ENCODE data around the gene WNT10A.
"Not testable (repeated sequence)": the region's sequence is repeated elsewhere in the genome, so short reads cannot be mapped to it uniquely, and the experiment has no call there.

WNT10A gene

DNA sequence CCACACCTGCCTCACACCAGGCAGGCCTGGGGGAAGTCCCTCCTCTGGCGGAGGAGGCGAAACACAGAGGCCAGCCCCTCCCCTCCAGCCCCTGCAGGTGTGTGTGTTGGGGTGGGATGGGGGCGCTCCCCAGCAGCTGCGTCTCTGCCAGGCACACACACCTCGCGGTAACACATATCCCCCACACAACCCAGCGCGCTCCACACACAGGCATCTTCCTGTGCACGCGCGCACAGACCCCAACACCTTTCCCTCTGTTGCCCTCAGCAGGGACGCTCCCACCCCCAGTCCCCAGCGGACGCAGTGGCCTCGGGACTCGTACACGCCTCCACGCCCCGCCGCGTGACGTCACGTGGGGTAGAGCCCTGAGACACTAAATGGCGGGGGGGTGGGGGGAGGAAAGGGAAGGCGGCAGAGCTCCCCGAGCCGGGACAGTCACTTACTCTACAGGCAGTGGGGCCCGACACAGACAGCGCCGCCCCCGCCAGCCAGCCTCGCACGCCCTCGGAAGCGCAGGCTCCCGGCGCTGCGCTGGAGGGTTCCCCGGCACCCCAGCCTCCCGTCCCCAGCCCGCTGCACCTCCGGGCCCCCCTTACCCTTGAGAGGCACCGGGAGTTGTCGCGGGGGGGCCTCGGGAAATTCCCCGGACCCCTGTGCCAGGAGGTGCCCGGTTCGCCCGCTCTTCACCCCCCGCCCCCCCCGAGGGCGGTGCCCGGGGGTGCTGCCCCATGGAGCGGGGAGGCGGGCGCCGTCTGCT lies at the start of gene WNT10A:
Gene WNT10A, plus strand, starts transcription at position 751 of the 757 bp plus-strand sequence. CDS start 144 bp downstream, outside the sequence.
- DNase-seq = peak; percentile 20

DNA sequence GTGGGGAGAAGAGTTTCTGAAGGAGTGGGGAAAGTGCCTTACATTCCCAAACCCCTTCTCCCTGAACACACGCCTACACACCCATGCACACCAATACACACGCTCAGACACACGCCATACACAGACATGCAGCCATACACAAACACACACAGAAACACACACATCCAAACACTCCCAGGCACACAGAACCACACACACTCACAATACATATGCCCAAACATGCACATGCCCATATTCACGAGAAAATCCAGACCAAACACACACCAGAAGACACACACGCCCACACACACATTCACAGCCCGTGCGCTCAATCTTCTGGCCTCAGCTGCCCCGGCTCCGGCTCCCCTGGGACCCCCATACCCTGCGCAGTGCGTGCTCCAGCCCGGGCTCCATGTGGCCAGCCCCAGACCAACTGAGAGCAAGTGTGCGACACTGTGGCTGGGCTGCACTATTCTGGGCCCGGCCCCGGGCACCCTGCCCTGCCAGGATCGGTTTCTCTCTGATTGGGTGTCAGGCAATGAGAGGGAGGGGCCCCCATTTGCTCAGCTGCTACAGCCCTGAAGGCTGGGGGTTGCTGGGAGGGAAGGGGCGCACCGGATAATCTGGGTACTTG lies 49.2 kb upstream of the WNT10A start, which contains the start of gene PRKAG3:
Gene PRKAG3, minus strand, starts transcription at position 426 of the 613 bp plus-strand sequence.
- DNase-seq = no peak

DNA sequence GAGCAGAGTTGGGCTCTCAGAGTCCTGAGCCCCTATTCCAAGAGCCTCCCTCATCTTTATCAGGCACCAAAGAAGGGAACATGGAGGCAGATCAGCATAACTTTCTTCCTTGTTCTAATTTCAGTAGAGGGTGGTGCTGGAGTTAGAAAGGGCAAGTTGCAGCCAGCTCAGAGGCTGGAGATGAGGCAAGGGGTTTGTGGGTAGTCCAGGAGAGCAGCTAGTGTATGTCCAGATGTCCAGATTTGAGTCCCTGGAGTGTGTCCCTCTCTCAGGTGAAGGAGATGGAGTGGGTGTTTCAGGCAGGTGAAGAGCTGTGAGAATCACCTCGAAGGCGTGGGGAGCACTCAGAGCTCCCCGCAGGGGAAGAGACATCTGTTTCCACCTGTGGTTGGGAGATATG lies 48.6 kb upstream of the WNT10A start:
- DNase-seq = no peak

DNA sequence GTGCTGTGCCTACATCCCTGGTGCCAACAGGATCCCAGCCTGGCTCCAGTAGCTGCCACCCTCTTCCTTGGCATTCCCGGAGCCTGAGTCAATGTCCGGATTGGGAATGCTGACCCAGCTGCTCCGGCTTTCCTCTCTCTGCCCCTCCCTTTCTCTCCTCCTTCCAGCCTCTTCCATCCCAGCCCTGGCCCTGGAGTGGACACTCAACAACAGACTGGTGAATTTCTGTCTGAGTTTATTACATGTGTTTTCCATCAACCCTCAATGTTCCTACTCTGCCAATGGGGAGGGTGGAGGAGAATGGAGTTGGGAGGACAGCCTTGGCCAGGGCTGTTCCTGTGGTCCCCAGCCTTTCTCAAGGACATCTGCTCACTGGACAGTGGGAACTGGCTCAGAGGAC lies 48.1 kb upstream of the WNT10A start:
- DNase-seq = peak; percentile 87

DNA sequence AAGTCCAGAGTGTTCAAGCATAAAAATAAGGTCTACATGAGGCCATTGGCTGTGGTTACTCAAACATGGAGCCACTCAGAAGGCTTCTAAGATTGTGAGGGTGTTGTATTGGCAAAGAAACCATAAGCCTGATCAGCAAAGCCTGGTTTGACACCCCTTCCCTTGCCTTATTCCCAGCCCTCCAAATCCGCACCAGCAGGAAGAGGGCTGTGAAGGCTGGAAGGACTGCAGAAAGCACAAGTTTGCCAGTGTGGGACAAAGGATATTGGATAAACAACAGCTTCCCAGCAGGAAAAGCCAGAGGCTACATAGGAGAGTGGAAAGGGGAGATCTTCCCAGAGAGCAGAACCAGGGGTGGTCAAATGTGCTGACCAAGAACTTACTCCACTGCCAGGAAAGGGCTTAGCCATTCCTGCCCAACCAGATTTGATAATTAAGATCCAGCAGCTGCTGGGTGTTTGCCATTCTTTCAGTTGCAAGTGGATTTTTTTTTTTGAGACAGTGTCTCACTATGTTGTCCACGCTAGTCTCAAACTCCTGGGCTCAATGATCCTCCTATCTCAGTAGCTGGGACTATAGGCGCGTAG lies 47.5 kb upstream of the WNT10A start:
- DNase-seq = no peak

DNA sequence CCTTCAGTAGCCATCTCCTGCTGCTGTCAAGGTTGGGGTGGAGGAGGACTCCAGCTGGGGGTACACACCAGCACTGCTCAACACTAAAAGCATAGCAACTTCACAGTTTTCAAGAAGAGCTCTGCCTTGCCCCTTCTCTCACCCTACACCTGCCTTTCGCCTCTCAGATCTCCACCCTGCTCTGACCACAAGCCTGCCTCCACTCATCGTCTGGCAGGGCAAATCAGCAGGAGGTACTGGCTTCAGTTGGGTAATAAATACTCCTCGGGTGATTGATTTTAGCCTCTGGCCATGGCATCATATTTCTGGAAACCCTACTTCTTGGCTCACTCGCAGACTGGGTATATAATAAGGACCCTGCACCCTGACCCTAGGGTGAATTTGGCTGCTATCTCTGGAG lies 46.0 kb upstream of the WNT10A start:
- peak; percentile 28 for DNase-seq

DNA sequence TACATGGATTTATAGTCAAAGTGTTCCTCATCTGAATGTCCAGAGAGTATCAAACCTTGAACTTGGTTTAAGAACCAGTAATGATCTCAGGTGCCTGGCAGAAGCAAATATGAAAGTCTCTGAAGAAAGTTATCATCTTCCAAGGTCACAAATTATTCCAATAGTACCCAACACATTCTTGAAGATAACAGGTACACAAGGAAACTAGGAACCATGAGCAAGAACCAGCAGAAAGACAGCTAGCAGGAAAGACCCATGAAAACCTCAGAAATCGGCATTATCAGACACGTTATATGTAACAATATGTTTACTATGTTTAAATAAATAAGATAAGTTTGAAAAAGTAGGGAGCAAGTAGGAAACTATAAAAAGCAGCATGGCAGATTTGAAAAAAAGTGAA lies 43.2 kb upstream of the WNT10A start:
- DNase-seq = no peak

DNA sequence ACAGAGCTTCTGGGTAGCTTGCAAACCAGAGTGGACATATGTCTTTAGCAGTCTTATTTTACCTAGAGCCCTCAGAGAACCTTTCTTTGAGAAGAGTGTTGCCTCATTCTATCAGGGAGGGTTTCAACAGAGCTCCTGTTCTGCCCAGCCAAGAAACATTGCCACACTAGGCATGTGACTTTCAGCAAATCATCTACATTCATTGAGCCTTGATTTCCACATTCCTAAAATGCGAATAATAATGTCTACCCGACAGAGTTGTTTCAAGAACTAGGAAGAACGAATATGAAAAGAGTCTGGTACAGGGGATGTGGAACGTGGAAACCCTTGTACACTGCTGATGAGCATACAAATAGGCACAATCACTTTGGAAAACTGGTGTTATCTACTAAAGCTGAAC lies 41.2 kb upstream of the WNT10A start:
- DNase-seq = peak; percentile 80

DNA sequence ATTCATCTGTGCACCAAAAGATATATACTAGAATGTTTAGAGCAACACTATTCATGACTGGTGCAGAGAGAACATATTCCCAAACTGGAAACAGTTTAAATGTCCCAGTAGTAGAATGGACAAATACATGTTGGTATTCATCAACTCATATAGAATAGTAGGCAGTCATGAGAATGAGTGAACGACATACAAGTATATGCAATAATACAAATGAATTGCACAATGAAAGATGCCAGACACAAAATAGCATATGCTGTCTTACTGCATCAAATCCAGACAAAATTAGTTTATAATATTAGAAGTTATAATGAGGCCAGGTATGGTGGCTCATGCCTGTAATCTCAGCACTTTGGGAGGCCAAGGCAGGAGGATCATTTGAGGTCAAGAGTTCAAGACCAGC lies 40.8 kb upstream of the WNT10A start:
- DNase-seq = no peak

DNA sequence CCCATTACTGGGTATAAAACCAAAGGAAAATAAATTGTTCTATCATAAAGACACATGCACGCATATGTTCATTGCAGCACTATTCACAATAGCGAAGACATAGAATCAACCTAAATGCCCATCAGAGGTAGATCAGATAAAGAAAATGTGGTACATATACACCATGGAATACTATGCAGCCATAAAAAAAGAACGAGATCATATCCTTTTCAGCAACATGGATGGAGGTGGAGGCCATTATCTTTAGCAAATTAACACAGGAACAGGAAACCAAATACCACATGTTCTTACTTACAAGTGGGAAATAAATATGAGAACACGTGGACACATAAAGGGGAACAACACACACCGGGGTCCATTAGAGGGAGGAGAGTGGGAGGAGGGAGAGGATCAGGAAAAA lies 36.3 kb upstream of the WNT10A start:
- DNase-seq = not testable (repeated sequence)

DNA sequence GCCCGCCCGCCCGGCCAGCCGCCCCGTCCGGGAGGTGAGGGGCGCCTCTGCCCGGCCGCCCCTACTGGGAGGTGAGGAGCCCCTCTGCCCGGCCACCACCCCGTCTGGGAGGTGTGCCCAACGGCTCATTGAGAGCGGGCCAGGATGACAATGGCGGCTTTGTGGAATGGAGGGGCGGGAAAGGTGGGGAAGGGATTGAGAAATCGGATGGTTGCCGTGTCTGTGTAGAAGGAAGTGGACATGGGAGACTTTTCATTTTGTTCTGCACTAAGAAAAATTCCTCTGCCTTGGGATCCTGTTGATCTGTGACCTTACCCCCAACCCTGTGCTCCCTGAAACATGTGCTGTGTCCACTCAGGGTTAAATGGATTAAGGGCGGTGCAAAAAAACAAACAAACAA lies 33.7 kb upstream of the WNT10A start:
- not testable (repeated sequence) for DNase-seq

DNA sequence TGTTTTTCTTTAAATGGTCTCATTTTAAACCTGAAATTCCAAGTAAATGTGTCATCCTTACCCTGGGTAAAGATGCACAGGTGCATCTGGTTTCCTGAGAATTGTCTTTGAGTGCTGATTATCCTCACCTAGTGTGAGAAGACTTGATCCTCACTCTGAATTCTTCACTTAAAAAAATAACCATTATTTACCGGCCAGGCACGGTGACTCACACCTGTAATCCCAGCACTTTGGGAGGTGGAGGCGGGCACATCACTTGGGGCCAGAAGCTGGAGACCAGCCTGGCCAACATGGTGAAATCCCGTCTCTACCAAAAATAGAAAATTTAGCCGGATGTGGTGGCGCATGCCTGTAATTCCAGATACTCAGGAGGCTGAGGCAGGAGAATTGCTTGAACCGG lies 30.9 kb upstream of the WNT10A start:
- DNase-seq = peak; percentile 82

DNA sequence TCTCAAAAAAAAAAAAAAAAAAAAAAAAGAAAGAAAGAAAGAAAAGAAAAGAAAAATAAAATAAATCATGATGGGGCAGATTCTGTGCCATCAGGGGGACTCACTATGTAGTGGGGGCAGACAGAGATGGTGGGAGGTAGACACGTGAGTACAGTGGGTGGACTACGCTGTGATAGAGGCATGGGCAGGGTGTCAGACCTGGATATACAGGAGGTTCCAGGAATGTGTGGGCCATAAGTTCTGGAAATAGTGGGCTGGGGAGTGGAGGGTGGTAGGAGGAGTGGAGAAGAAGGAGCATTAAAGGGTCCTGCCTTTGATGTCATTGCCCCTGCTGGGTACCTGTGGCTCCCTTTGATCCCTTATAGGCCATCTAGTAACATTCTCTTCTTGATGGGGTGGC lies 29.9 kb upstream of the WNT10A start:
- no peak for DNase-seq

DNA sequence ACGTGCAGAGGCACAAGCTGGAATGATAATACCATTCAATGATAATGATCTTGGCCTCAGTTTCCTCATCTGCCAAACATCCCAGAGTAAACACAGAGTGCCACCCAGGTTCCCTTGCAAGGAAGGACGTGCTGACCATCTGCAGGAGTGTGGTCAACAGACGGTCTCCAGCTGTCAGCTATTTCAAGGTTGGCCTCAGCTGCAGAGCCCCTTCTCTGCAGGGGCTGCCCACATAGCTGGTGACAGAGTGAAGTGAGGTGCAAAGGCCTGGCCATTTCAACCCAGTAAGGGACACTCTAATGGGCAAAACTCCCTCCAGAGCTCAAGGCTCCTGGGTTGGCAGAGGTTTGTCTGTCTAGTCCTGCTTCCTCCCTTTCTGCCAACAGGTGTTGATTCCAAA lies 29.4 kb upstream of the WNT10A start:
- no peak for DNase-seq

DNA sequence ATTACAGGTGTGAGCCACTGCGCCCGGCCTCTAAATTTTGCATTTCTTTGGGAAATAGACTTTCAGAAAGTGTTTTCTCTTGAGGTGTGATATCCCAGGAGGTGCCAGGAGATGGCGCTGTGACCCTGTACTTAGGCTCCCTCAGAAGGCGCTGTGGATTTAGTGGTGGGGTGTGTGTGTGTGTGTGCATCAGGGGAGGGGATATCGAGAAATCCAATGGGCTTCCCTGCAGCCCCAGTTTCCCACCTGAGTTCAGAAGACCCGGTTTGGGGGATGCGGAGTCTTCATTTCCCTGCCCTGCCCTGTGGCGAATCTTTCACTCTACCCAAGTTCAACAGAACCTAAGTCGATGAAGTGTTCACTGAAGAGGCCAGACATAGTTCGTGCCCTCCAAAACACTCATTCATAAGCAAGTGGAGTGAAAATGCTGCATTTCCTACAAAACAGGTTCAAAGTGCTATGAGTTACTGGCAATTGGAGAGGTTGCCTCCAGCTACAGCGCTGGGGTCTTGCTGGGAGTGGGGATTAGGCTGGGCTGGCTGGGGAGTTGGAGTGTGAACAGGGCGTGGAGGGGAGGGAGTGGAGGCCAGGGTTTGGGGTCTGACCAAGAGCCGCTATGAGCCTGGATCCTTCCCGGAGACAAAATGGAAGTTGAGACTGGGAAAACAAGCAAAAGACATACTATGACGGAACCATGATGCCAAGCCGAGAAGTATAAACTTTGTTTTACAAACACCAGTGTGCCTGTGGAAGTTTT lies 27.6 kb upstream of the WNT10A start:
- DNase-seq = peak; percentile 28

DNA sequence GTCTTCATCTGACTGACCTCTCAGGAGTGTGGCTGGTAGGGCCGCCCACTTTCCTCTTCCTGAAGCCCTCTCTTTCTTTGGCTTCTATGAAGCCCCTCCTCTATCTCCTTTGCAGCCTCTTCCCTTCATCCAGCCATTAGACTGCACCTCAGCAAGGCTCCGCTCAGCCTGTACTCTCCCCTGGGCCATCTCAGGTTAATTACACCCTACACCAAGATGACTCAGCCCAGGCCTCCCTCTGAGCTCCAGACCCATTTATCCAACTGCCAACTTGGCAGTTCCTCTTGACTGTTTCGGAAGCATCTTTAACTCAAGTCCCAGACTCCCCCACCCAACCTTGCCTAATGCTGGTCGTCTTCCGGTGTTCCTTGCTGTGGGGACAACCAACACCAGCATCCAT lies 26.9 kb upstream of the WNT10A start:
- DNase-seq = peak; percentile 86

DNA sequence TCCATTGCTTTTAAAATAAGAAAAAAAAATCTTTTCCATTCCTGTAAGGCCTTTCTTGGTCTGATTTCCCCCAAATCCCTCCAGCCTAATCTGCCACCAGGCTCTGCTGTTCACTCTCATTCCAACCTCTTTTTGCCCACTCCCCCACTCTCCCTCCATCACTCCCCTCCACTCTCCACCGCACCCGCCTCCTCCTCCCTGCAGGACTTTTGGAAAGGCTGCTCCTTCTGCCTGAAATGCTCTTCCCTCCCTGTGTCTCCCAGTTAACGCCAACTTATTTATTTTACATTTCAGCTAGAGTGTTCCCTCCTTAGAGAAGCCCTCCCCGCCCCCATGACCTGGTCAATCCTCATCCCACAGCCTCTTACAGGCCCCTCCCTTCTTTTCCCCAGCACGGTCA lies 25.8 kb upstream of the WNT10A start:
- DNase-seq = no peak

DNA sequence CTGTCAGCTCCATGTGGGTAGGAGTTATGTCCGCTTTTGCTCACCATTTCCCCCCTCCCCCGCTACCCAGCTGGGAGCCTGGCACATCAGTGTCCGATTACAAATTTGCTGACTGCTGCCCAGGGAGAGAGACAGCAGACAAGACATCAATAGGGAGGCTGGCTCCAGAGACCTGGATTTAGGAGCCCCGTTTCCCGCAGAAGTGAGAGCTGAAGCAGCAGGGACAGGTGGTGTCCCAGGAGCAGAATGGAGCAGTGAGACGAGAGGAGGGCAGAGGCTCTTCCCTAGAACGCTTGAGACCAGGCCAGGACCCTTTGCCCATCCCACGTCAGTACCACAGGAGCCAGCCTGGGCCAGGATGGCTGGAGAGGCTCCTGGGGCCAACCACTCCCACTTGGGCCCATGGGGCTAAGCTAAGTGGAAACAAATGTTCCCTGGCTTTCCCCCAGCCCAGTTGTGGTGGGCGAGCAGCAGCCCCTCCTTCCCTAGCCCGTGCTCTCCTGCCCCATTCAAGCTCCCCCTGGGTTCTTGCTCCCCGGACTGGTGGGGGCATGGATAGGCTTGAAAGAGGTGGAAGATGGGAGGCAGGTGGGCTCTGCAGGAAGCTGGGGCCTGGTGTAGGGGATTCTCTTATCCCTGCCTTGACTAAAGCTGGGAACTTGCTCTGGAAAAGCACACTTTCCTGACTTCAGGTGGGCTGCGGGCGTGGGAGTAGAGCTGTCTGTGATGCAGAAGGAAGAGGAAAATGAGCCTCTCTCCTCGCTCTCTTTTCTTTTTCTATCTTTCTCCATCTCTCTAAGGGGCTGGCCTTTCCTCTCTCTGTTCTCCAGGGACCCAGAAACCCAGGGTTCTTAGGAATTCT lies 25.1 kb upstream of the WNT10A start:
- no peak for DNase-seq

DNA sequence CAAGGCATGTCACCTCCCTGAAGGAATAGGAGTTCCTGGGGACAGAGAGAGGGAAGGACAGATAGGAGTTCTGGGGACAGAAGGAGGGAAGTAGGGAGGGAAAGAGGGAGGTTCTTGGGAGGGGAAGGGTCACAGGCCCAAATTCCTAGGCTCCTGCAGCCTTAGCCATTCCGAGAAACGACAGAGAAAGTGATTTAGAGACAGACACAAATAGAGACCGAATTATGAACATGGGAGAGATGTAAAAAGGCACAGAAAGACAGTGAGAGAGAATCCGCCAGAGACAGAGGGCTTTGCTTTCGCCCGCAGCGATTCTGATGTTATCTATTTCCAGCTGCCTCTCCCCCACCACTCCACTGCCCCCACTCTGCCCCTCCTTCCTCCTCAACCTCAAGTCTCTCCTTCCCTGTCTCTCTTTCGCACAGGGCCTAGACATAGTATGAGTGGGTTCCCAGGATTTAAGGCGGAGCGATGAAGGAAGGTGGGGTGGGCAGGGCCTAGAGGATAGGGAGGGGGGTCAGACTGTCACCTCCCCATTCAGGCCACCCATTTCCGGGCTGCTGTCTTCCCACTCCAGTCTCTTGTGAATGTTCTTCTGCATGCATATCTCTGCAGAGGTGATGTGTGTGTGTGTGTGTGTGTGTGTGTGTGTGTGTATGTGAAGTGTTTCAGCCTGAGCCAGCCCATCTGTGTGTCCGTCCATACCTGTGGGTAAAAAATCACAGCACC lies 24.3 kb upstream of the WNT10A start:
- no peak for DNase-seq

DNA sequence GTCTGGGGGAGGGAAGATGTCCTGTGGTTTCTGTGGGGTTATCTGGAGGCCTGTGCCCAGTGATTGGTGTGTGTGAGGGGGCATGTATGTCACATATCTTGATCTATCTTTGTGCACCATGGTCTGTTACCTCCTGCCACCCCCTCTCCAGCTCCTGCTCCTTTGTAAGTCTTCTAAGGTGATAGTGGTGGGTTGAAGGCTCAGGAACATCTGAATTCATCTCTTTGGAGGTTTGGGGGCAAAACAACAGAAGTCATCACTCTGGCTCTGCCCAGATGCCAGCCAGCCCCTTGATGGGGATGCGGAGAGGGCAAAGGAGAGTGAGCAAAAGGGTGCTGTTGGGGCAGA lies 23.8 kb upstream of the WNT10A start:
- no peak for DNase-seq

DNA sequence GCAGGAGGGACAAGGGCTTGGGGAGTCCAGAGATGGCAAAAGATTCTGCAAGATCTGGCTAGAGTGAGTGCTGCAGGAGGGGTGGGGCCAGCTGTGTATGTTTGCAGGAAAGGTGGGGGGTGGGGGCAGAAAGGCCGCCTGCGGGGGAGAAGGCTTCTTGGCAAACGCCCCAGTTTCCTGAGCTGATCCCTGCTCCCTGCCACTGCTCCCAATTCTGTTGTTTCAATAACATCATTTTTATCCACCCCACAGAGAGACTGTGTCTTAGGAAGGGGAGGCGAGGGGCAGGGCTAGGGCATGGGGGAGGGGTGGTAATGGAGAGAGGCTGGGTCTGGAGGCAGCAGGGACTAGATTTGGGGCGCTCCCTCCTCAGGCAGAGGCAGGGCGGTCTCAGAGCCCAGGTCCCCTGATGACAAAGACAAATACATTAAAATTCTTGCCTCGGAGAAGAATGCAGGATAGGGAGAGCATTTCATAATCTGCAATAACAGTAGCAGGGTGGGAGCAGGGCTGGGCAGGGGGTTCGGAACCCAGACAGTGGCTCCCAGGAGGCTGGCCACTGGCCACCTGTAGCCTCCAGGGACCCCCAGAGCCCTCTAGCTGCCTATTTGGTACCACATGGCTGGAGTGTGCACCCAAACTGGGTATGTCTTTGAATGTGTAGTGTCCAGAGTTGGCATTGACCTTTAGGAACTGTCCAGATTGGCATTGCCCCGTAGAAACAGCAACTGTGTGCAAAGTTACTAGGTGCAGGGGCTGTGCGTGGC lies 23.1 kb upstream of the WNT10A start:
- peak; percentile 14 for DNase-seq

All from NCI-H226 (cell line).